Ishikawa (cell line): Measurements from ENCODE around the gene USP6NL.

Experiments used
- CEBPB ChIP-seq: IDR thresholded peaks from 2 replicates; pipeline ENCODE4 v1.6.1; 2012
- EGR1 ChIP-seq: IDR thresholded peaks from 2 replicates; pipeline ENCODE4 v1.6.1; 2012
- EP300 ChIP-seq: IDR thresholded peaks from 2 replicates; pipeline ENCODE4 v1.6.1; 2012; ENCODE audit warnings: borderline replicate concordance
- FOXM1 ChIP-seq: IDR thresholded peaks from 2 replicates; pipeline ENCODE4 v1.6.1; 2012; ENCODE audit warnings: low read depth, borderline replicate concordance
- MAX ChIP-seq: IDR thresholded peaks from 2 replicates; pipeline ENCODE4 v1.6.1; 2012
- NFIC ChIP-seq: IDR thresholded peaks from 2 replicates; pipeline ENCODE4 v1.6.1; 2012
- RAD21 ChIP-seq: IDR thresholded peaks from 2 replicates; pipeline ENCODE4 v1.6.1; 2012; ENCODE audit warnings: low read depth
- TCF12 ChIP-seq: IDR thresholded peaks from 2 replicates; pipeline ENCODE4 v1.6.1; 2012; ENCODE audit warnings: low read depth
- TEAD4 ChIP-seq: IDR thresholded peaks from 2 replicates; pipeline ENCODE4 v1.6.1; 2012
- YY1 ChIP-seq: IDR thresholded peaks from 2 replicates; pipeline ENCODE4 v1.6.1; 2012; ENCODE audit warnings: low read depth
- ZBTB7A ChIP-seq: IDR thresholded peaks from 2 replicates; pipeline ENCODE4 v1.6.1; 2012; ENCODE audit warnings: low read depth
- TF ChIP-seq, protein P1 (sequence below): IDR thresholded peaks from 2 replicates; pipeline ENCODE4 v1.6.1; 2012; ENCODE audit warnings: low read depth, mild to moderate bottlenecking

DNA sequence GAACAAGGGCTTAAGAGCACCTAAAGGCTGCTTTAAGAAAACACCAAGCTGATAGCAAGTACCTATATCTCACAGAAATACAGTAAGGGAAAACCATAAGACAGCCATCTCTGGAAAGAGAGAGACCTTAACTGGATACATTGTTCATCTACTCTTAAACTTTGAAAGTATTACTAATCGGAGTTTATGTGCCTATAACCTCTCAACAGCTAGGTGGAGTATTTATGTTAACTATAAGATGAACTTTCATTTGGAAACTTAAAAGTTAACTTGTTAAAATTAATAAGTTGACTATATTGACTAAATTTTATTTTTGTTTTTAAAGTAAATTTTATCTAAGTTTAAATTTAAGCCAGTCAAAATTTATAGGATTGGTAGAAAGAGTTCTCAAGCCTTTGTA is 90.6 kb downstream of the USP6NL start:
- TF ChIP-seq EP300 (no peak), CEBPB (no peak), YY1 (no peak), EGR1 (no peak), MAX (no peak), RAD21 (no peak), FOXM1 (no peak), TCF12 (no peak), TEAD4 (no peak), ZBTB7A (no peak), NFIC (no peak)
- TF ChIP-seq, protein P1, sequence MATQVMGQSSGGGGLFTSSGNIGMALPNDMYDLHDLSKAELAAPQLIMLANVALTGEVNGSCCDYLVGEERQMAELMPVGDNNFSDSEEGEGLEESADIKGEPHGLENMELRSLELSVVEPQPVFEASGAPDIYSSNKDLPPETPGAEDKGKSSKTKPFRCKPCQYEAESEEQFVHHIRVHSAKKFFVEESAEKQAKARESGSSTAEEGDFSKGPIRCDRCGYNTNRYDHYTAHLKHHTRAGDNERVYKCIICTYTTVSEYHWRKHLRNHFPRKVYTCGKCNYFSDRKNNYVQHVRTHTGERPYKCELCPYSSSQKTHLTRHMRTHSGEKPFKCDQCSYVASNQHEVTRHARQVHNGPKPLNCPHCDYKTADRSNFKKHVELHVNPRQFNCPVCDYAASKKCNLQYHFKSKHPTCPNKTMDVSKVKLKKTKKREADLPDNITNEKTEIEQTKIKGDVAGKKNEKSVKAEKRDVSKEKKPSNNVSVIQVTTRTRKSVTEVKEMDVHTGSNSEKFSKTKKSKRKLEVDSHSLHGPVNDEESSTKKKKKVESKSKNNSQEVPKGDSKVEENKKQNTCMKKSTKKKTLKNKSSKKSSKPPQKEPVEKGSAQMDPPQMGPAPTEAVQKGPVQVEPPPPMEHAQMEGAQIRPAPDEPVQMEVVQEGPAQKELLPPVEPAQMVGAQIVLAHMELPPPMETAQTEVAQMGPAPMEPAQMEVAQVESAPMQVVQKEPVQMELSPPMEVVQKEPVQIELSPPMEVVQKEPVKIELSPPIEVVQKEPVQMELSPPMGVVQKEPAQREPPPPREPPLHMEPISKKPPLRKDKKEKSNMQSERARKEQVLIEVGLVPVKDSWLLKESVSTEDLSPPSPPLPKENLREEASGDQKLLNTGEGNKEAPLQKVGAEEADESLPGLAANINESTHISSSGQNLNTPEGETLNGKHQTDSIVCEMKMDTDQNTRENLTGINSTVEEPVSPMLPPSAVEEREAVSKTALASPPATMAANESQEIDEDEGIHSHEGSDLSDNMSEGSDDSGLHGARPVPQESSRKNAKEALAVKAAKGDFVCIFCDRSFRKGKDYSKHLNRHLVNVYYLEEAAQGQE = no peak
